HG02973 (cell line): ENCODE measurements around the gene NRG3.
"Not testable (repeated sequence)": the region's sequence is repeated elsewhere in the genome, so short reads cannot be mapped to it uniquely, and the experiment has no call there.

Experiments
- ATAC-seq: cut with Tn5 transposase; IDR thresholded peaks from one replicate; pipeline ENCODE4 v1.9.1; 2021; ENCODE audit warnings: moderate library complexity; ENCODE audit not compliant: unreplicated experiment

NRG3 gene

DNA sequence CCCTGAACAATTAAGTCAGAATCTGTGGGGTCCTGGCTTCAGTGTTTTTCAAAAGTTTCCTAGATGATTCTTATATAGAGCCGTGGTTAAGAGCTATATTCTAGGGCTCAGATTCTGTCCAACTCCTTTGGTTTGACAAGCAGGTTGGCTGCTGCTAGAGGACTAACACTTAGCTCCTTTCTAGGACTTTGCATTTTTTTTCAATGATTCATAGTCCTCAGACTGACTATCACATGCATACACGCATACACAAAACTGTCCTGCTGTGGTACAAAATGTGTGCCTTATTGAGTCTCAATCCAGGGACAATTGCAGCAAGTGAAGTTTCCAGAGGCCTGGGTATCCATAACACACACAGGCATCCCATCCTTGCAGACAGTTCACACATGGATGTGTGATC is 392.0 kb downstream of the NRG3 start:
- no peak for ATAC-seq

DNA sequence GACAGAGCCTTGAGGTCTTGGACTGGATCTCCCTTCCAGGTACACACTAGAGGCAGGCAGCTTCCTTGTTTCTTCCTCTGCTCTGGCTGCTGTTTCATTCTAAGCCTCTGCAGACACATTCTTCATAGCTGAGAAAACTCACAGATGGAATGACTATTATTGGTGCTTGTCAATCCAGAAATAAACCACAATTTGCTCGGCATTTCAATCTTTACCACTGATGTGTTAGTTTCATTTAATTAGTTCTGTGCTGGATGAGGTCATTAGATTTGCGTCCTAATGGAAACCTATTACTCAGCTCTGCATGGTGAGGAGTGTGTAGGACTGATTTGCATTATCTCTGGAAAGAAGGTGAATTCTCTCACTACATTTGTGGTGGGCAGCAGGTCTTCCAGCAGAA is 392.5 kb downstream of the NRG3 start:
- ATAC-seq = no peak

- no peak for ATAC-seq
Observed at GRCh38 chr10:82267960-82268359, 393.0 kb downstream of the NRG3 start.

DNA sequence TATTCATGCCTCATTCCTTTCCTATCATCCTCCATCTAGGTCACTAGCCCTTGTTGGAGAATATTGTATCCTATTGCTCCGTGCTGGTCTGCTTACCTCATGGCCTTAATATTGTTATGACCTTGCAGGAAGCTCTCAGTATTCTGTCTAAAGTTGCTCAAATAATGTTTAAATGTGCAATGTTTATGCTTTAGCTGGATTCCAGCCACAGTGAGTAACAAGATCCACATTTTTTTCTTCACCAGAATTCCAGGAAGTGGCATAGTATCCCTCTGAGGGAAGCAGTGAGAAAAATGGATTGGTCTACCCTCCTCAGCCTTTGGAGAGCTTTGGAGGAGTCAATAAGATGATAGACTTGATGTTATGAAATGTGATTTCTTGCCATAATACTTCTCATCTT is 402.6 kb downstream of the NRG3 start:
- ATAC-seq = no peak

- ATAC-seq = no peak
Observed at GRCh38 chr10:82278401-82279182, 403.6 kb downstream of the NRG3 start.

- ATAC-seq = no peak
Observed at GRCh38 chr10:82282782-82283456, 407.9 kb downstream of the NRG3 start.

DNA sequence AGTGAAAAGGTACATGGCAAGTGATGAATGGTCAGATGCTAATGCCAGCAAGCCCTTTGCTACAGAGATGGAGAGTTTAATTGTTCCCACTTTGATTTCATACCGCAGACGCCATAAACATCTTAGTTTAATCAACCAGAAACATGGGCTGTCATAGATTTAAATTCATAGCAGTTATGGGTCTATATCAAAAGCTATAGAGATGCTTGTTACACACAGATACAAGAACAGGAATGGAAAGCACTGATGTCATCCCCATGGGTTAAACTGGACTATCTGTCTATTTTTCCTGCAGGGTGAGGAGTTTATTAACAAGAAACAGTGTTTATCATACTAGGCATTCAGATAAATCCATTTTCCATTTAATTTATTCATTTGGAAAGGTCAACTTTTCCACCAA is 409.2 kb downstream of the NRG3 start:
- ATAC-seq = no peak

- ATAC-seq = no peak
Observed at GRCh38 chr10:82288461-82288881, 413.5 kb downstream of the NRG3 start.

DNA sequence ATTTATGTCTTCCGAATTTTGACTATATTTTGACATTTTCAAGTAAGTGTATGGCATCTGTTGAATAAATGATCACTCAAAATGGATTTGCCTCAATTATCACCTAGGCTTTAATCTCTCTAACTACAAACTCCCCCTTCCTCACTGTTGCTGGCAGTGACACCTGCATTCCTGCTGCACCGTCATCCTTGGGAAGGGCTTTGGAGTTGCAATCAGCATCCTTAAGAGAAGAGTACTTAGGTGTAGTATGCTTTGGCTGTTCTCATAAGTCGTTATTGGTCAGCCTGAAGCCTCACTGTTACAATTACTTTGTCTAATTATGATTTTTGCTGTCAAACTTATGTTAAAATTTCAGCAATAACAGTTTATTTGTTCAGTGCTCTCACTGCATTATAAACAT is 415.0 kb downstream of the NRG3 start:
- ATAC-seq = no peak

- ATAC-seq = no peak
Observed at GRCh38 chr10:82294874-82295378, 419.9 kb downstream of the NRG3 start.

DNA sequence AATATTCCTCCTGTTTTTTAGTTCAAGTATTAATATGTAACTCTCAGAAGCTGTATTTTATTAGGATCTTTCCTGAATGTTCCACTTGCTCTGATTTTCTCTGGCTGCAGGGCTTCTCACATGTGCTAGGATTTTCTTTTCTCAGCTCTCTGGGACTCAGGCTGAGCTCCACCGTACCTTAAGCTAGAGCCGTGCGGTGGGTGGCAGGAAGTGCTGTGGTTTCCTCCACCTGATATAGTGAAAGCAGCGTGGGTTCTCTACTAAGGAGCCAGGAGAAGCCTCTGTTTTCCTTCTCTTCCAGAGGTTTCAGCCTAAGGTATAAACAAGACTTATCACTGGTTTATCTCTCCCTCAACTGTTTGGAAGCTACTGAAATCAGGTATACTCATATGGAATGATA is 433.6 kb downstream of the NRG3 start:
- ATAC-seq = no peak

DNA sequence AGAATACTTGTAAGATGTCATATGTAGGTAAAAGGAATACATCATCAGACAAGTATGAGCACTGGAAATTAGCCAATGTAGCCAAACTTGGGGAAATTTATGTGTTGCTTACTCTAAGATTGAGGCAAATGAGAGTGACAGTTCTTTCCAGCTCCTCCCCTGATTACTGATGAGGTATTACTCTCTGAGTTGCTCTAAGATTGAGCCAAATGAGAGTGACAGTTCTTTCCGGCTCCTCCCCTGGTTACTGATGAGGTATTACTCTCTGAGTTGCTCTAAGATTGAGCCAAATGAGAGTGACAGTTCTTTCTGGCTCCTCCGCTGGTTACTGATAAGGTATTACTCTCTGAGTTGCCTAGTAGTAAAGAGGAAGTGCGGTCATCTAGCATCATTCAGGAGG is 435.8 kb downstream of the NRG3 start:
- ATAC-seq = no peak

DNA sequence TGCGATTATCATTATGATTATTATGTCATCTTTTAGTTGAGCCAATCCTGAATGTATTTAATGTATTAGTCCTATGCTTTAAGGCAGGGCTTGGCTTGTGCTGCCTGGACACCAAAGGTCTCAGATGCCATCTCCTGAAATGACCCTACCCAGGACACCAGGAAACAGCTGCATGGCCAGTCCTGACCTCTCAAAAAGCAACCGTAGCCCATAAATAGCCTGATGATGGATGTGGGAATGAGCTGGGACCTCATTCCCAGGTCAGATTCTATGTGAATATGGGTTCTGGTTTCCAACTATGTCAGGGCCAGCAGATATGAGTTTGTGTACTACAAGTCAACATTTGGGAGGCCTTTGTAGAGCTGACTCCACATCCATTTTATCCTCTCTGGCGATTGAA is 438.4 kb downstream of the NRG3 start:
- ATAC-seq = no peak

DNA sequence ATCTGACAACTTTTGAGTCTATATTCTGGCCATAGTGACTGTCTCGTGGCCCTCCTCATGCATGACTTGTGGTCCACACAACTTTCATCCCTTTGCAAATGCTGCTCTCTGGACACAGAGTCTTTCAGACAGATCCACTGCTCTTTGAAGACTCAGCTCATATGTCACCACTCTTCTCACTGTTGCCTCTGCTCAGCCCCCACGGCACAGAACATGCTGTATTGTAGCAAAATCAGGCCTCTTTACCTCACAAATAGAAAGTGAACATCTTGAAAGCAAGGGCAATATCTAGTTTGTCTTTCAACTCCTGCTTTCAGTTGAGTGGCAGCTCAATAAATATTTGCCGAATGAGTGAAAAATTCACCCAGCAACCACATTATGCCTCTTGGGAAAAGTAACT is 443.5 kb downstream of the NRG3 start:
- ATAC-seq = no peak

GRCh38 chr10:82319074-82319473 is 444.1 kb downstream of the NRG3 start:
- ATAC-seq = no peak

DNA sequence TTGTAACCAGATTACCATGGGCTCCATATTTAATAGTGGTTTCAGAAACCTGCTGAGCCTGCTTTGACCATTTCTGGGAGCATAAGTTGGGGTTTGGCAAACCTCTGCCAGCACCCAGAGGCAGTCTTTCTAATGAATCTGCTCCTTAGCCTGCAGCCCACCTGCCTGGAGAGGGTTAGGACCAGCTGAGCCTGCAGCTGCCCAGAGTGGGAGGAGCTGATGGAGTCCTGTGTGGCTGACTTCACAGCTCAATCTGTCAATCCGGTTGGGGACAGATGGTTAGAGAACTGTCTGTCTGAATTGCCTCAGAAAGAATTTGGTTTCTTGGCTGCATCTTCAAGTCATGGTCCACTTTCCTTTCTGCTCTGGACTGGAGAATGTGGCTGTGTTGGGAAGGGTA is 444.6 kb downstream of the NRG3 start:
- no peak for ATAC-seq

GRCh38 chr10:82321724-82322123 is 446.7 kb downstream of the NRG3 start:
- no peak for ATAC-seq

DNA sequence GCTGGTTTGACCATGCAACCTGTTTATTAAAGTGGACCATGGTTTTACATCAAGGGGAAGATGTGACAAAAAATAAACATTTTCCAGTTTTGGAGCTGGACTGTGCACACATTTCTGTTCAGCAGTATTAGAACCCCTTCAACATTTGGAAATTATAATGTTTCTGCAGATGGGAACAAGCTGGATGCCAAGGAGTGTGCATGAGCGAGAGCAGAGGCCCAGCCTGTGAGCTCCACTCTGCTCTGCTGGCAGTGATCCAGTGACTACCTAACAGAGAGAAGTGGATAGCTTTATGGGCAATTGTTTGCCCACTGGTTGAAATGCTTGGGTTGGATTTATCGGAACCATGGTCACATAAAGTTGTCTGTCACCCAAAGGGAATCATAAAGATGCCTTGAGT is 456.7 kb downstream of the NRG3 start:
- no peak for ATAC-seq

DNA sequence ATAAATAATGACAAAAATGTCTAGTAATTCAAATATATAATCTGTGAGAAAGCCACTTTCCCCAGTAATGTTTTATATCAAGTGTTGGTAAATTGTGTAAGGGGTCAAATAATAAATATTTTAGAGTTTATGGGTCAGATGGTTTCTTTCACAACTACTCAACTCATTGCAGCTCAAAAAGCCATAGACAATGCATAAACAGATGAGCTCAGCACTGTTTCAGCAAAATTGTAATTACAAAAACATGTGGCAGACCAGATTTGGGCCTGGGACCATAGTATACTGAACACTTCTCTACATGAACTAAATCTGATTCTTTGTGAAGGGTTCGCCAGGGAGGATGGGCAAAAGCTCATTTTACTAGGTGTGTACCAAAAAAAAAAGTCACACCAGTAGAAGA is 460.8 kb downstream of the NRG3 start:
- no peak for ATAC-seq

- no peak for ATAC-seq
Observed at GRCh38 chr10:82340166-82340565, 465.2 kb downstream of the NRG3 start.

- ATAC-seq = not testable (repeated sequence)
Observed at GRCh38 chr10:82349590-82349989, 474.6 kb downstream of the NRG3 start.

DNA sequence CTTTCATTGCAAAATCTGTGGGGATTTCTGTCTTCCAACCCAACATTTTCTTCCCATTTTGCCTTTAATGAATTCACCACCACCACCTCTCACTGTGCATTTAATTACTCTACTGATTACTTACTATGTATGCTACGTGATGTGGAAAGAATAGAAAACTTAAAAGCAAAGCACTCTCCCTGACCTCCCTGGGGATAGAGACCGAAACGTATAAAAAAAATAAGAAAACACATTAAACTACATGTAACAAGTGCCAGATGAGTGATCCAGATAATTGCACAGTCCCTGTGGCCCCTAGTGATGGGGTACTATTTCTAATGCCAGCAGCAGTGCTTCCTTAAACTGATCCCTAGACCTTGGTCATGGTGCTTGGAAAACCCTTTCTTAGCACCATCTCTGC is 478.4 kb downstream of the NRG3 start:
- no peak for ATAC-seq
